NOMO-1 (cell line): ENCODE measurements around the gene TSPAN5.
"Not testable (repeated sequence)": the region's sequence is repeated elsewhere in the genome, so short reads cannot be mapped to it uniquely, and the experiment has no call there.

Experiments used
- DNase-seq, 2 experiments: peaks; one replicate each; lab custom pipeline; 2025; ENCODE audit not compliant: unreplicated experiment in 2 of 2; lab: John Stamatoyannopoulos, UW

The TSPAN5 gene

DNA sequence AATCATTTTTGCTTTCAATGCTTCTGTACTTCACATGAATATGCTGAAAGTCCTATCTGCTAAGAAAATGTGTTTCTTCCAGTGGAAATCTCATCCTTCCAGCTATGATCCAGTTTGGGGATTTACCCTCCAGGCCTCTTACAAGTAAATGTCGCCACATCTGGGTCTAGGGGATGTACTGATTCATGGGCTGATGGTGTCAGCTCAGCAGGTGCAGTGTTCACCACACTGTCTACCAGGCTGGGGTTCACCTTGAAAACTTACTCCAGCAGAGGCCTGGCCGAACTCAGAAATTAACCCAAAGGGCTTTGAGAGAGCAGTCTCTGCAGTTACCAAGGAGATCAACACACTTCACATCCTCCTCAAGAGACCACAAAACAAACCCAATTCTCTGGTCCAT, 154.3 kb downstream of the TSPAN5 start:
- DNase-seq: no peak

DNA sequence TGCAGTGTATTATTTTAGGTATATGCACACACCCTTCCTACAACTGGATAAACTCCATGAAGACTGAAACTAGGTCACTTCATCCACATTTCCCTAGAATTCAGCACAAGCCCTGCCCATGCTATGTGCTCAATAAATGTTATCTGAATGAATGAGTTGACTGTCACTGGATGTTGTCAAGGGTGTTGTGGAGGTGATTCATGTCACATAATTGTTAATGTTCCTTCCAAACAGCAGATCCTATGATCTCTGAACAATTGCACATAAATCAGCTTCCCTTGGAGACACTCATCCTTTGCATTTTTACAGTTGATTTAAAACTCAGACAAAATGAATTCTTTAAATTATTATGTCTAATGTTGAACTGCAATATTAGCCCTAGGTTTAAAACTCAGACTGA, 154.7 kb downstream of the TSPAN5 start:
- DNase-seq: no peak

DNA sequence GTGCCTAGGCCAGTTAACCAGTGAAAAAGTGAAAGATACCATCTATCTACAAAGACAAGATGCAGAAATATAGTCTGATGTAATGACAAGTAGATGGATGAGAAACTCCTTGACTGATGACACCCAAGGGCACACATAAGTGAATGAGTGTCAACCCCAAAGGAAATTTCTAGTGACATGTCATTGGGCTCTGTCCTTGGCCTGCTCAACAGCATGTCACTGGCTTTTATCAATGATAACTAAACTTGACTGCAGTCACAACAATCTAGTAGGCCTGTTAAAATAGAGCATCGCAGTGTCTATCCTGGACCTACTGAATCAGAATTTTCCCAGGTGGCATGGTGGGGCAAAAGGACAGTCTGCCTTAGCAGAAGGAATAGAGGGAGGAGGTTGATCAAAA, 155.8 kb downstream of the TSPAN5 start:
- DNase-seq: no peak

DNA sequence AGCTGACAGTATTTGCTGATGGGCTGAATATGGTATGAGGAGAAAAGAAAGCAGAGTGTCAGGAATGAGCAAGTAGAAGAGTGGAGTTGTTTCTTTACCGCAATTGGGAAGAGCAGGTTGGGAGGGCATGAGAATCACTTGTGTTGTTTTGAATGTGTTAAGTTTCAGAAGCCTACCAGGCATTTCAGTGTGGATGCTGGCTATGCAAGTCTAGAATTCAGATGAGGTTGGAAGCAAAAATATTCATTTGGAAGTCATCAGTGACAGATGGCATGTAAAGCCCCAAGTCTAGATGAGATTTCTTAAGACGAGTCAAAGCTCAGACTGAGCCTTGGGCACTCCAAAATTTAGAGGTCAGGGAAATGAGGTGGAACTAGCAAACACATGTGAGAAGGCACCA, 156.4 kb downstream of the TSPAN5 start:
- no peak for DNase-seq

DNA sequence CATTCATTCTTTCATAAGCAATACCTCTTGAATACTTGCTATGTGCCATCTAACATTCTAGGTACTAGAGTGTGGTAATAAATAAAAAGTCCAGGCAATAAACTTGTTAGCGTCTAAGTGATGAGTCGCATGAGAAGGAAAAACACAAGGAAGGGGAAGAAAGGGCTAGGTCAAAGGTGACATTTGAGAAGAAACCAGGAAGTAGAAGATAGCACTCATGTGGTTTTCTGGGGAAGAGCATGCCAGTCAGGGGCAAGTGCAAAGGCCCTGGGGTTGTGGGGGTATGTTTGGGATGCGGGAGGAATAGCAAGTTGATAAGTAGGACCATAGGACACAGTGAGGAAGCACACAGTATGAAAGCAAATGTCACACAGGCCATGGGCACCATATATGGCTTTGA, 157.0 kb downstream of the TSPAN5 start:
- DNase-seq: no peak

DNA sequence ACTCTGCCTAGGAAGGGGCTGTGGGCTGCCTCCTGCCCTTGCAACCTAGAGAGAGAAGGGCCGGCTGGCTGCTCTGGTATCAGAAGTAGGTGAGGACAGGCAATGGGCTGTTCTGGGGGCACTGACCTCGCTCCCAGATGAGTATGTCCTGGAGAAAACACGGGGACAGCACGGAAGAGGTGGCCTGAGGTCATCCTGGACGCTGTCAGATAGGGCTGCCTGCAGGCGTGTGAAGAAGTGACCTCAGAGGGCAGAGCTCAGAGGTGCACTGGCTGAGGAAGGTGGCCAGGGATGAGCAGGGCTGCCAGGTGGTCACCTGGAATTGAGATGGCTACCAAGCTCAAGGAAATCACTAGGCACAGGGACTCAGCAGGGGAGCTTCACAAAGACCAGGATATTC, 159.6 kb downstream of the TSPAN5 start:
- no peak for DNase-seq

DNA sequence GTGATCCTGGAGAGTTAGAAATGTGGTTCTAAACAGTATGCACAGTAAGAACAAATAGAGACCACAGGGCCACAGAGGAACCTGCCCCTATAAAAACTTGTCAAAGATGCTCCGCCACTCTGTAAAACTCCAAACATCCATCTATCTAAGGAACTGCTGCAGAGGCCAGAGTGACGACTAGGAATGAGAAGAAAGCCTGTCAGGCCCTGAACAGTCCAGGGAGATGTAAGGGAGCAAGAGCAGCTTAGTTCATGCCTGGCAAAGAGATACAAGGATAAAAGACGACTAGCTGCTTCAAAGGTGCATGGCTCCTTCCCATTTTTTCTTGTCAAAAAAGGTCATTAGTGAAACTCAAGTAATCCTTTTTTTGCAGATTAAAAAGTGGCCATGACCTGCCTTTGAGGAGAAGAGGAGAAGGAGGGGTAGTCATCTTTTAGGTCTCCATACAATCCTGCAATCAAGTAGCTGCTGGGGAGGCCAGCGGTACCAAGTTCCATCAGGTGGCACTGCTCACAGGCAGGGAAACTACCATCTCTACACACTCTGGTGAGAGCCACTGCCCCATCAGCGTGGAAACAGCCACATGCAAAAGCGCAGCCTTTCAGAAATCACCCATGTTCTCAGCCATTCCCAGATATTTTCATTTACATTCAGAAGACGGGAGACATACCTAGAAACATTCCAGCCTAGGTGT, 162.1 kb downstream of the TSPAN5 start:
- DNase-seq: no peak

DNA sequence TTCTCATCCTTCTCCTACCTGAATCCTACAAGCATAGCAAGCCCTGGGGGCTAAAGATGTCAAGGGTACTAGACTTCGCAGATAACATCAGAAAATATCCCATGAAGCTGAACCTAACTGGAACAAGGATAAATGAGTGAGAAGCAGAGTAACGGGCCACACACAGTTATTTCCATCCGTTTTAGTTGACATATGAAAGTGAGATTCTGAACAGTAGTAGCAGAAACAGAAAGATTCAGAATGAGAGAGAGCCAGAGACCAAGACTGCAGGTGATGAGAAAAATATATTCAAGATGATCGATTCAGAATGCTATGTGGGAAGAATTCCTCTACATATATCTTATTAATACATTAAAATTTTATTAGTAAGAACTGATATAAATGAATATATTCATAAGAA, 165.1 kb downstream of the TSPAN5 start:
- no peak for DNase-seq

DNA sequence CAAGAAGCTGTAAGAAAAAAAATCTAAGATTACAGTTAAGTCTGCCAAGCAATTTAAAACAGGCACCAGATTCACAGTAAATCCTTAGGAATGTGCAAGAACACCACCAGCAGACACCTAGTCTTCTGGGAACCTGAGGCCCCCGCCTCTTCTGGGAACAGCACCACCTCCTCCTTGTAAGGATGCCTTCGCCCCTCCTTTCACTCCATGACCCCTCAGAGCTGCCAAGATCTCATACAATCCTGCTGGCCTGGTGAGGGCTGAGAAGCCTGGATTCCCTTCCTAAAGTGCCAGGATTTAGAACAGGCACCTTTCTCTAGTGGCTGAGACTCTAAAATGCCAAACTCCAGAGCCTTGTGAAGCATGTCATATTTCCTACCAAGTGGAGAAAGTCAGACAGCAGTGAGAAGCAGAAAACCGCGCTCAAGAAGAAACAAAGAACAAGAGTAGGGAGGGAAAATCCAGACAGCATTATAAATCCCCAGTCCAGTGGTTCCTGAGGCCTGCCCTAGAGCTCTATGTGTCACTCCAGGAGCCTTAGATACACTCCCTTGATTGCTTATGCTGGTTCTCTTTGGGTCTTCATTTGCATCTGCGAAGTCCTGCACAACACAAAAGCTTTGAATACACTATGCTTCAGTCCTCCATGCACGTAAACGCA, 166.4 kb downstream of the TSPAN5 start:
- no peak for DNase-seq

DNA sequence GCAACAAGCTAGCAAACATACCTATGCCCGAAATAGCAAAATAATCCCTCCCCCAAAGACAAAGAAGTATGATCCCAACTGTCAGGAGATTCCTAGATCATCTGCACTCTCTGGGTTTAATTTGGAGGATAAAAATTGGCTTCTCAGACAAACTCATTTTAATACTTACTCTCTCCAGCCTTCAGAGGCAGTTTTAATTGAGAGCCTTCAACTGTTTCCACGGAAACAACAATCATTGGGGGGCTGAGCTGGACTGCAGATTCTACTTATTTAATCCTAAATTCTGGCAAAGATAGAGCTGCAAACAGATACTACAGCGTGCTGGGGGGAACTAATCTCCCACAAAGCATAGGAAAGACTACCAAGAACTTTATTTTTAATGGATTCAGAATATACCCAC, 168.2 kb downstream of the TSPAN5 start:
- no peak for DNase-seq

DNA sequence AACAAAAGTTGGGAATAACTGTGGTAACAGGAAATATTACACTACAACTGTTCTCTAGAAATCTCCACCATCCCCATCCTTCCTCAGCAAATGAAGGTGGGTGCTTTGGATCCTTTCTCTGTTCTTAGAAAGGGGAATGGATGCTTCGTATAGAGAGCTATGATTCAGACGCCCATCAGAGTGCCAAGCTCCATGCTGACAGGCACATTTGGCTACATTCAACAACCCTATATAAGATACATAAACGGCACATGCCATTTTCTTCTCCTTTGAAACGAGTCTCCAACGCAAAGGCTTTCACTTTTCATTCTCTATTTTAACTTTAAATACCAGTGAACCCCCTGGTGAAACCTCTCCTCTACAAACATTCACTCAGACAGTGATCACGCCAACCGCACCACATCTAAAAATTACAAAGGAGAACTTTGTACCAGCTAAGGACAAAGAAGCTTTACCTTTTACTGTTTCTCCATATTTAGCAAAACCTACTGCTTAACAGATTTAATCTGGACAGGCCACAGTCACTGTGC, 172.5 kb downstream of the TSPAN5 start:
- no peak for DNase-seq

DNA sequence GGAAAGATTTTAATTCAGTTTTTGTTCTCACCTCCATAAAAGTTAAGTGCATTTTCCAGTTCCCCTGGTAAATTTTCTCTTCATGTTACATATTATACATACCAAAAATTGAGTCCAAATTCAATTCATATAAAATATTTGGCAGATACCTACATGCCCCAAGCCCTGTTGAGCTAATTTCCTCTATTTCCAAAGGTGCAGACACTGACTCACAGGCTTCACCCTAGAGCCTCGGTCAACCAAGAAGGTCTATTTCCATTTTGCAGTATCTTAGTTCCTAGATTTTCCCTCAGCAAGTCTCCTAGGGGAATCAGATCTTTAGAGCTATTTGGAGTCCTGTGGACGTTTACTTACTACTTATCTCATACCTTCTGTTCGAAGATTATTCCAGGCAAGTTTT, 174.4 kb downstream of the TSPAN5 start:
- DNase-seq: no peak

DNA sequence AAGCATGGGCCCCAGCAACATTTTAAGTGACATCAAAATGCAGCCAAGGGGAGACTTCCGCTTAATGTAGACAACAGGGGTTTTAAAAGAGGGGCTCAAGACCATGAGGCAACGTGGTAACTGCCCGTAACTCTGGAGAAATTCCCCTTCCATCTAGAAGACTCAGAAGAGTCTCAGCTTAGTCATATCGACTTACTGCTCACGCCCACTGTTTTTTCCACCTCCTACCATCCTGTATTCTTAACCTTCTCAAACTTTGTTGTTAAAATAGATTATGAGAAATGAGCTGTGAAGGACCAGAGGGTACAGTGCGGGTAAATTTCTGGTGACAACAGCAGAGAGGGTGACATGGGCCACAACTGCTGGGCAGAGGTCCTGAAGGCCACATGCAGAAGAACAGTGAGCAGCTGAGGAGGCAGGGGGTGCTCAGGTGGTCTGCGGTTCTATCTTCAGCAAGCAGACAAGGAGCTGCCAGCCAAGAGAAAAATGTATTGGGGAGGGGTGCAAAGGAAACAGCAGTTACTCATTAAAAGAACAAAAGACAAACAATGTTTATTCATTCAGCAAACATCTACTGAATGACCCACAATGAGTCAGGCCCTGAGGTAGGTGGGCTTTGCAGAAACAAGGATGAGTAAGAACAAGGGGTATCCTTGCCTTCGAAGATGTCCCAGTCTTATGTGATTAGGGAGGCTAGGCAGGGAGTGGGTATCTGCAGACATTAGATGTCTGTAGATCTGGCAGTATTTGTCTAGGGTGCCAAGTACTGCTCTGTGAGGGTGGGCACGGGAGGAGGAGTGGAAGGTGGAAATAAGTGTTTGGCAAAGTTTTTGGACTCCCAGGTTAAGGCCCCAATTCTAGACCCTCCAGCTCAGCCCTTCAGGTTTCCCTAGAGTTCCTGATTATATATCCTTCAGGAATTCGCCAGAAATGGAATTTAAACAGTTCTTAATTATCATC, 175.3 kb downstream of the TSPAN5 start:
- DNase-seq: no peak

DNA sequence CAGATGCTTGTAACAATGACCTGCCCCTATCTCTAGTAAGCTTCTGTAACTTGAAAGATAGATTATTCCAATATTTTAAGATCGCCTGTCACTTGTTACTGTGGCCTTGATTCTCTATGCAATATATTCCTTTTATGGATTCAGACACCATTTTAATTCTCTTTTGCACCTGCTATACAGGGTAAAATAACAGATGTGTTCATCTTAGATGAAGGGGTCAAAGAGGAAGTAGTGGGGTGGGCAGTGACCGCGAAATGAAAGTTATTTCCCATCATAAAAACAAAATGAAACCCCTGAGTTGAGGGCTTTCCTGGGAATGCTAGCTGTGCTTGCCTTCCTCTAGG, 175.9 kb downstream of the TSPAN5 start:
- no peak for DNase-seq

DNA sequence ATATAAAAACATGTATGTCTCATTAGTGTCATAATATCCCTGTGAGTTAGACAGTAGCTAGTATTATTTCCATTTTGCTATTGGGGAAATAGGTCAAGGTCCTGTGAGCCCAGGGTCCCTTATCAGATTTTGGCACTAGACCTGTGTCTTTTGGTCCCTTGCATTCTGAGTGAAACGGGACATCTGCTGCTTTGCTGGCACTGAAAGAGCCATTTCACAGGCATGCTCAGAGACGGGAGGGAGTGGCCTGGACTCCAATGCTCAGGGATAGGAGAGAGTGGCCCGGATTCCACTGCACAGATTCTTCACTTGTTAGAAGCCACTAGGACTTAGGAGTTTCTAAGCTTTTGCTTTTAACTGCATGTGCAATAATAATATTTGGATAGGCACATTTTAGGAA, 177.2 kb downstream of the TSPAN5 start:
- DNase-seq: no peak

DNA sequence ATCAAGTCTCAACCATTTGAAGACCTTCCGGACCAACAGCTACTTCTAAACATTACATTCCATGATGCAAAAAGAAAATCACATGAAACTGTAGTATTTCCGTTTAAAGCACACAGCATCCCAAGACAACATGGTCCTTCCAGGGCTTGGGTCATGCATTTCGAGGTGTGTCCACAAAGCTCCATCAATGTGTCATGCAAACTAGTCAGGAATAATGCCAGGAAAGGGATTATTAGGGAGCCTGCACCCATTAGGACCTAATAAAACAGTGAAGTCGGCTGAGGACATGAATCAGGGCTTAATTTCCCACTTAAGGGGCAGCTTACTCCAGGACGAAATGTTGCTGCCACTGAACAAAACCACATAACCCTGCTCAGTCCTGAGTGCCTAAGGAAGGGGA, 177.9 kb downstream of the TSPAN5 start:
- DNase-seq: no peak

DNA sequence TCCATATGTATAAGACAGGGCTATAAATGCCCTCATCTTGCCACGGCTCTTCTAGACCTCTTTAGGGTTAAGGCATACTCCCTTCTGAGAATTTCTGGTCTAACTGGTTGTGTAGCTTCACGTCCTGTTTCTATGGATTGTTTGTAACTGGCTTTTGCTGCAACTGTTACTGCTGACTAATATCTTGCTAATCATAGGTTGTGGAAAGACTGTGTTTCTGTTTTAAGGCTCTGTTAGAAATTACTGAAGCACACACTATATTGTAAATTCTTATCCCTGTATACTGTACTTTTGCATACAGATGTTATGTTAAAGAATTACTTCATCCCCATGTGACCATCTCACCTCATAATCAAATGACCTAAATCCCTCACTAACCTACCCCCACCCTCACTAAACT, 178.8 kb downstream of the TSPAN5 start:
- not testable (repeated sequence) for DNase-seq

DNA sequence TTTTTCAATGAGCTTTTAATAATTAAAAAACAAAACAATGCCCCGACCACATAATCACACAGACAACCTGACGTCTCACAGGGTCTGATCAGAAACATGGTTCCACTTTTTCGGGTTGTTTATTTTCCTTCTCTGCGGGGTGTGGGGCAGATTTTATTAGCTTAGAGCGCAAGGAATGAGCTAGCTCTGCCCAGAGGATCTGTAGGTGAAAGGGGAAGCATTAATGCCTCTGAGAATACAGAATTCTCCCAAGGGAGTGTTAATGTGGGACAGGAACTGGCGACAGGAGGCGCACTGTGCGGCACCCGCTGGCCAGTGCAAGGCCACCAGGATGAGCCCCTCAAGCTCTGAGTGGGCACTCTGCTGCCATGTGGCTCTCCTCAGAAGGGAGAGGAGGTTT, 181.5 kb downstream of the TSPAN5 start:
- no peak for DNase-seq

DNA sequence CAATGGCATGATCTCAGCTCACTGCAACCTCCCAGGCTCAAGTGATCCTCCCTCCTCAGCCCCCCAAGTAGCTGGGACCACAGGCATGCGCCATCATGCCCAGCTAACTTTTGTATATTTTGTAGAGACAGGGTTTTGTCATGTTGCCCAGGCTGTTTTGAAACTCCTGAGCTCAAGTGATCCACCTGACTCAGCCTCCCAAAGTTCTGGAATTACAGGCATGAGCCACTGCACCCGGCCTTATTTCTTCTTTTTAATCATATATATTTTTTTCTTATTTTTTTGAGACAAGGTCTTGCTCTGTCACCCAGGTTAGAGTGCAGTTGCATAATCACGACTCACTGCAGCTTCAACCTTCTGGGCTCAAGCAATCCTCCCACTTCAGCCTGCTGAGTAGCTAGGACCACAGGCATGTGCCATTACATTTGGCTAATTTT, 184.0 kb downstream of the TSPAN5 start:
- no peak for DNase-seq

DNA sequence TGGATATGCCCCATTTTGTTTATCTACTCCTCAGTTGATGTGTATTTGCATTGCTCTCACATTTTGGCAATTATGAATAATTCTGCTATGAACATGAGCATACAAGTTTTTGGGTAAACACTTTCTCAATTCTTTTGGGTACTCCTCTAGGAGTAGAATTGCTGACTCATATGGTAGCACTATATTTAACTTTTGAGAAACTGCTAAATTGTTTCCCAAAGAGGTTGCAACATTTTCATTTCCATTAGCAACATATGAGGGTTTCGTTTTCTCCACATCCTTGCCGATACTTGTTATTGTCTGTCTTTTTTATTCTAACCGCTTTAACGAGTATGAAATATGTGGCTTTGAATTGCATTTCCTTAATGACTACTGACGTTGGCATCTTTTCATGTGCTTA, 185.4 kb downstream of the TSPAN5 start:
- DNase-seq: peak in 1 of 2 experiments; percentile 7

DNA sequence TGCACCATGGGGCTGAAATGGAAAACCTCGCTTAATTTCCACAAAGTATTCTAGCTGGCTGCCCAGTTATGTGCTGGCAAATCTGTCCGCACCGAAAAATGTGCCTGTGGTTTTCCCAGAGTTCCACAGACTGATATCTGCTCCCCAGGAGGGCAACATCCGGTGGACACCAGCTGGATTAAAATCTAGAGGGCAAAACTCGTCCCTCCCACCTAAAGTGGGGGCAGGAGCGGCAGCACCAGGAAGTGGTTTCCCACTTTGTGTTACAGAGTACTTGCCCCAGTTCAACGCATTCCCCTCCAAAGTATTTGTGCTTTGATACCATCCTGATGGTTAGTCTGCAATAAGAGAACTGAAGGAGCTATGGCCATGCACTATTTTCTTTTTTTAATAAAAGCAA, 187.6 kb downstream of the TSPAN5 start:
- DNase-seq: no peak
